Stromal cell of bone marrow (primary cell): ENCODE results near the gene GAPVD1.
"Not testable (repeated sequence)": the region's sequence is repeated elsewhere in the genome, so short reads cannot be mapped to it uniquely, and the experiment has no call there.

Experiments
- DNase-seq: peaks from one replicate; pipeline ENCODE4 v3.0.0-alpha.2; 2012; ENCODE audit warnings: low read depth

Gene GAPVD1

GRCh38 chr9:125246261-125246667 is 15.4 kb upstream of the GAPVD1 start:
- DNase-seq = no peak

GRCh38 chr9:125254231-125254630 is 7.4 kb upstream of the GAPVD1 start:
- no peak for DNase-seq

- no peak for DNase-seq
These were observed 5.7 kb upstream of the GAPVD1 start for GRCh38 chr9:125255781-125256391.

GRCh38 chr9:125258160-125258785 is 3.4 kb upstream of the GAPVD1 start:
- DNase-seq = no peak

- no peak for DNase-seq
These were observed 2.6 kb upstream of the GAPVD1 start for GRCh38 chr9:125258832-125259534.

GRCh38 chr9:125260561-125260960 is 1.1 kb upstream of the GAPVD1 start:
- no peak for DNase-seq

- no peak for DNase-seq
These were observed 817 bp downstream of the GAPVD1 start for GRCh38 chr9:125262294-125262991.

GRCh38 chr9:125264068-125264467 is 2.4 kb downstream of the GAPVD1 start:
- not testable (repeated sequence) for DNase-seq

- no peak for DNase-seq
These were observed 6.9 kb downstream of the GAPVD1 start for GRCh38 chr9:125268394-125269013.

GRCh38 chr9:125269014-125269397 is 7.4 kb downstream of the GAPVD1 start:
- no peak for DNase-seq

GRCh38 chr9:125271081-125271480 is 9.5 kb downstream of the GAPVD1 start:
- no peak for DNase-seq

- no peak for DNase-seq
These were observed 11.1 kb downstream of the GAPVD1 start for GRCh38 chr9:125272697-125273096.

GRCh38 chr9:125276771-125277170 is 15.1 kb downstream of the GAPVD1 start:
- no peak for DNase-seq

- no peak for DNase-seq
These were observed 15.8 kb downstream of the GAPVD1 start for GRCh38 chr9:125277411-125277810.

GRCh38 chr9:125280945-125281344 is 19.3 kb downstream of the GAPVD1 start:
- no peak for DNase-seq

- no peak for DNase-seq
These were observed 23.2 kb downstream of the GAPVD1 start for GRCh38 chr9:125284855-125285254.

- DNase-seq = not testable (repeated sequence)
These were observed 25.4 kb downstream of the GAPVD1 start for GRCh38 chr9:125286935-125287433.

- no peak for DNase-seq
These were observed 31.5 kb downstream of the GAPVD1 start for GRCh38 chr9:125293134-125293533.

GRCh38 chr9:125295657-125296056 is 34.0 kb downstream of the GAPVD1 start:
- no peak for DNase-seq

- DNase-seq = no peak
These were observed 35.3 kb downstream of the GAPVD1 start for GRCh38 chr9:125296843-125297372.

GRCh38 chr9:125297917-125298316 is 36.3 kb downstream of the GAPVD1 start:
- DNase-seq = no peak

- no peak for DNase-seq
These were observed 40.6 kb downstream of the GAPVD1 start for GRCh38 chr9:125302241-125302640.
